GM19023 (cell line): ENCODE data around the gene FHOD1.

ENCODE experiments used
- ATAC-seq: cut with Tn5 transposase; IDR thresholded peaks from one replicate; pipeline ENCODE4 v1.9.1; 2021; ENCODE audit warnings: mild to moderate bottlenecking, moderate library complexity; ENCODE audit not compliant: unreplicated experiment

Gene FHOD1

GRCh38 chr16:67193536-67193935 lies 53.7 kb downstream of the FHOD1 start:
- ATAC-seq: no peak

- no peak for ATAC-seq
Measured at GRCh38 chr16:67192781-67193361, 54.4 kb downstream of the FHOD1 start.

GRCh38 chr16:67191995-67192681 lies 55.1 kb downstream of the FHOD1 start, which contains the start of gene E2F4:
Gene E2F4, plus strand, starts transcription at chr16:67192155. Its CDS starts 73 bp downstream, at chr16:67192228.
- ATAC-seq: peak; percentile 89

- no peak for ATAC-seq
Measured at GRCh38 chr16:67191411-67191994, 55.8 kb downstream of the FHOD1 start.

GRCh38 chr16:67190448-67191399 lies 56.6 kb downstream of the FHOD1 start:
- no peak for ATAC-seq

GRCh38 chr16:67190041-67190440 lies 57.2 kb downstream of the FHOD1 start, which contains the start of gene EXOC3L1:
Gene EXOC3L1, minus strand, starts transcription at chr16:67190136. Its CDS starts 460 bp downstream, at chr16:67189676.
- no peak for ATAC-seq

GRCh38 chr16:67188798-67189197 lies 58.5 kb downstream of the FHOD1 start:
- no peak for ATAC-seq

- ATAC-seq: no peak
Measured at GRCh38 chr16:67188323-67188722, 59.0 kb downstream of the FHOD1 start.

- ATAC-seq: no peak
Measured at GRCh38 chr16:67187175-67187890, 59.9 kb downstream of the FHOD1 start.

GRCh38 chr16:67186550-67186950 lies 60.7 kb downstream of the FHOD1 start:
- ATAC-seq: no peak

GRCh38 chr16:67185651-67186134 lies 61.6 kb downstream of the FHOD1 start:
- no peak for ATAC-seq

- no peak for ATAC-seq
Measured at GRCh38 chr16:67184995-67185650, 62.2 kb downstream of the FHOD1 start.

- ATAC-seq: no peak
Measured at GRCh38 chr16:67184453-67184994, 62.8 kb downstream of the FHOD1 start.

GRCh38 chr16:67183627-67184452 lies 63.4 kb downstream of the FHOD1 start, which contains the start of gene MATCAP1:
Gene MATCAP1, minus strand, starts transcription at chr16:67183963. Its CDS starts 3,353 bp downstream, at chr16:67180610.
- peak; percentile 95 for ATAC-seq

- no peak for ATAC-seq
Measured at GRCh38 chr16:67183284-67183626, 64.0 kb downstream of the FHOD1 start.

GRCh38 chr16:67182288-67182687 lies 65.0 kb downstream of the FHOD1 start:
- no peak for ATAC-seq

GRCh38 chr16:67181346-67181745 lies 65.9 kb downstream of the FHOD1 start:
- ATAC-seq: no peak

- no peak for ATAC-seq
Measured at GRCh38 chr16:67180166-67180565, 67.1 kb downstream of the FHOD1 start.
